GM12878 (cell line): ENCODE data around the gene COL1A1. TPM values are rescaled to one million over a fixed set of nuclear protein-coding genes. Genes with fewer than 3 reads are reported as not detected.
A peak's percentile ranks its signal among the peaks of the same experiment; 100 is the strongest.

ENCODE experiments used
- ATAC-seq: fragments of 200-7000 bp; cut with Tn5 transposase; 3 replicates; pipeline ENCODE4 v1.9.1; 2020; ENCODE audit warnings: mild to moderate bottlenecking, moderate library complexity
- BruUV-seq: library from RNA; stranded (reverse); fragments of 400-500 nt; replicated peaks from 2 replicates; lab custom pipeline; 2021; lab: Mats Ljungman, UMichigan
- CTCF ChIA-PET: fragments of 300-600 bp; sonication (Branson Sonifier 250); formaldehyde crosslinking; extraction: SDS; loops from one replicate; lab custom pipeline; 2021; ENCODE audit warnings: inconsistent platforms; lab: Yijun Ruan, JAX
- POLR2A ChIA-PET: fragments of 350-600 bp; formaldehyde crosslinking; extraction: SDS; loops from one replicate; lab custom pipeline; 2021; ENCODE audit warnings: inconsistent platforms; lab: Charles Lee
- RAD21 ChIA-PET: fragments of 300-600 bp; sonication (Branson Sonifier 250); formaldehyde crosslinking; loops from one replicate; lab custom pipeline; 2023; ENCODE audit warnings: antibody characterized with exemption; ENCODE audit not compliant: unreplicated experiment; lab: Charles Lee
- SMC1A ChIA-PET: fragments of 300-600 bp; sonication (Branson Sonifier 250); formaldehyde crosslinking; loops from one replicate; lab custom pipeline; 2023; ENCODE audit not compliant: unreplicated experiment, uncharacterized antibody; lab: Charles Lee
- DNase-seq: peaks from one replicate; pipeline ENCODE4 v3.0.0-alpha.2; 2011; ENCODE audit warnings: low read depth, low spot score
- FAIRE-seq: peaks from 3 replicates; lab custom pipeline; 2011; peaks lifted over from hg19 to GRCh38; lab: Jason Lieb, UNC
- H2AFZ ChIP-seq: 2 replicates; pipeline ENCODE4 v1.6.0; 2011; ENCODE audit warnings: low read depth, low read length, control low read depth; ENCODE audit not compliant: control insufficient read depth
- H3K27ac ChIP-seq: 2 replicates; pipeline ENCODE4 v1.5.1; 2011; ENCODE audit warnings: control low read depth; ENCODE audit not compliant: control insufficient read depth, insufficient read depth
- H3K27me3 ChIP-seq, 2 experiments: replicated peaks in 1 of 2; 2 replicates each; pipeline versions ENCODE4 v1.6.0 to v1.6.1; 2011; ENCODE audit warnings: low read length in 1 of 2; ENCODE audit not compliant: control insufficient read depth in 2 of 2, insufficient read depth in 2 of 2
- H3K36me3 ChIP-seq, 2 experiments: 2 replicates each; pipeline ENCODE4 v1.5.1; 2011; ENCODE audit warnings: low read length in 1 of 2; ENCODE audit not compliant: control insufficient read depth in 2 of 2, insufficient read depth in 2 of 2
- H3K4me1 ChIP-seq: 2 replicates; pipeline ENCODE4 v1.6.1; 2011; ENCODE audit warnings: mild to moderate bottlenecking, low read length, moderate library complexity, mixed read lengths; ENCODE audit not compliant: control insufficient read depth, insufficient read depth
- H3K4me2 ChIP-seq: 2 replicates; pipeline ENCODE4 v1.6.0; 2011; ENCODE audit warnings: control low read depth; ENCODE audit not compliant: control insufficient read depth, insufficient read depth
- H3K4me3 ChIP-seq: fragments of 200-600 bp; sonication (generic); 2 replicates; pipeline ENCODE4 v1.5.1; 2016
- H3K79me2 ChIP-seq: 2 replicates; pipeline ENCODE4 v1.6.0; 2011; ENCODE audit warnings: low read length; ENCODE audit not compliant: control insufficient read depth, insufficient read depth
- H3K9ac ChIP-seq: 2 replicates; pipeline ENCODE4 v1.8.0; 2011; ENCODE audit warnings: low read length, control low read depth, mixed read lengths; ENCODE audit not compliant: control insufficient read depth, insufficient read depth
- H3K9me3 ChIP-seq: replicated peaks from 3 replicates; pipeline ENCODE4 v1.5.1; 2011; ENCODE audit warnings: mild to moderate bottlenecking, low read length; ENCODE audit not compliant: control insufficient read depth, insufficient read depth
- H4K20me1 ChIP-seq: 2 replicates; pipeline ENCODE4 v1.6.0; 2011; ENCODE audit not compliant: control insufficient read depth, insufficient read depth
- CEBPB ChIP-seq, 2 experiments: fragments of 150-350 bp in 1 of 2; IDR thresholded peaks; 2 replicates each; pipeline ENCODE4 v1.6.1; 2012 to 2014; ENCODE audit warnings: low read depth in 2 of 2, low read length in 2 of 2, borderline replicate concordance in 1 of 2, inconsistent platforms in 1 of 2
- FOXM1 ChIP-seq: IDR thresholded peaks from 2 replicates; pipeline ENCODE4 v1.6.1; 2012; ENCODE audit warnings: low read depth, mild to moderate bottlenecking, inconsistent platforms, low read length, moderate library complexity
- MEF2A ChIP-seq: IDR thresholded peaks from 2 replicates; pipeline ENCODE4 v1.6.1; 2011; ENCODE audit warnings: low read depth, mild to moderate bottlenecking, low read length, moderate library complexity; ENCODE audit not compliant: insufficient read depth
- MTA2 ChIP-seq: fragments of 450-650 bp; IDR thresholded peaks from 2 replicates; pipeline ENCODE4 v1.6.1; 2016; ENCODE audit warnings: low read depth, mild to moderate bottlenecking, moderate library complexity
- MYB ChIP-seq: fragments of 150-350 bp; IDR thresholded peaks from 2 replicates; pipeline ENCODE4 v1.6.1; 2014; ENCODE audit warnings: mild to moderate bottlenecking, low read depth, low read length, borderline replicate concordance
- POLR2AphosphoS2 ChIP-seq: IDR thresholded peaks from 2 replicates; pipeline ENCODE4 v1.6.1; 2011; ENCODE audit warnings: low read depth, mild to moderate bottlenecking, low read length, improper control_type of control experiment, moderate library complexity
- SMC3 ChIP-seq: IDR thresholded peaks from 2 replicates; pipeline ENCODE4 v1.6.1; 2011; ENCODE audit warnings: low read length, improper control_type of control experiment, borderline replicate concordance
- USF1 ChIP-seq: IDR thresholded peaks from 2 replicates; pipeline ENCODE4 v1.6.1; 2011; ENCODE audit warnings: borderline replicate concordance, low read depth, mild to moderate bottlenecking, moderate library complexity, mixed read lengths, low read length; ENCODE audit not compliant: insufficient read depth; ENCODE audit errors: extremely low read length
- ZNF622 ChIP-seq: fragments of 450-650 bp; IDR thresholded peaks from 2 replicates; pipeline ENCODE4 v1.6.1; 2017; ENCODE audit warnings: mild to moderate bottlenecking, inconsistent platforms
- WGBS: methylation state at CpG from one replicate; pipeline ENCODE4 v1.1.6; 2016; ENCODE audit warnings: low lambda C conversion rate; ENCODE audit not compliant: insufficient replicate concordance, insufficient coverage; ENCODE audit errors: missing lambda C conversion rate; 5-methylcytosine and 5-hydroxymethylcytosine counted together
- in situ Hi-C: fragments of 300-500 bp; cut with MboI; formaldehyde crosslinking; loops from 9 replicates; pipeline ENCODE4 v1.14.3; 2018; ENCODE audit warnings: mixed read lengths
- intact Hi-C: fragments of 100-400 bp; cut with micrococcal nuclease; formaldehyde crosslinking; loops from one replicate; pipeline ENCODE4 v1.14.2; 2022; ENCODE audit not compliant: unreplicated experiment
- polyA plus RNA-seq, 11 experiments: library from polyadenylated mRNA; depleted of rRNA in 4 of 11; unstranded in 6 of 11; stranded (reverse) in 5 of 11; fragments of >200 nt; fragmentation: Nextera tagmentation in 4 of 11; fragmentation: Illumina TruSeq in 1 of 11; extraction: Ambion mirVana in 4 of 11; extraction: Trizol in 1 of 11; gene quantifications; 1 replicate in 1 of 11; 2 replicates in 10 of 11; pipeline versions ENCODE4 v1.2.1 to v1.2.3, GENCODE V29; 2011 to 2016; ENCODE audit warnings: inconsistent platforms in 2 of 11, missing spikeins in 2 of 11, low read depth in 1 of 11
- total RNA-seq, 4 experiments: library from RNA; depleted of rRNA in 3 of 4; stranded (reverse); fragments of >200 nt in 3 of 4; fragmentation: Illumina TruSeq in 1 of 4; extraction: Trizol in 1 of 4; gene quantifications; 2 replicates each; pipeline versions ENCODE4 v1.2.1 to v1.2.3, GENCODE V29; 2013 to 2021

The COL1A1 gene
- total and polyA plus RNA-seq, 10 of the 15 experiments (the other 5 are each of a cell fraction or from before 2014, with no cell fraction given) = 0.18 to 7.7 (median 2.3) TPM

- no TSS peak for BruUV-seq
- WGBS = 51% methylated on average over 17 of the region's 21 CpGs
- CTCF ChIA-PET = interaction anchor here (1.6 to 10.1 kb wide), 2 partner anchors 9 to 20 kb away, joined by 3 to 514 read pairs; partner anchors contain the start of gene SGCA
These were observed 9.9 kb downstream of the COL1A1 start for GRCh38 chr17:50191359-50192143.

More at GRCh38 chr17:50191359-50192143, 9.9 kb downstream of the COL1A1 start:
- no peaks in the 10 kb centered on the region for H3K9me3 ChIP-seq
- H2AFZ ChIP-seq = no peak overlapping the region
- peak overlapping the region; percentile 74 for H3K4me2 ChIP-seq
- in situ Hi-C loops = loop anchor here (10.0 kb wide), 1 partner anchor 103 kb away; no protein-coding TSS in a partner anchor
- RAD21 ChIA-PET = interaction anchor here (8.8 kb wide), 1 partner anchor 22 kb away, joined by 176 read pairs; no protein-coding TSS in a partner anchor
- H3K9ac ChIP-seq = no peak overlapping the region
- FAIRE-seq (no peak), DNase-seq (no peak), ATAC-seq (no peak)
- H3K79me2 ChIP-seq = no peaks in the 10 kb centered on the region; the same call in 1 of the 2 replicates
- no peaks in the 10 kb centered on the region for H4K20me1 ChIP-seq
- no peak overlapping the region for H3K27ac ChIP-seq
- TF ChIP-seq CEBPB (IDR thresholded peaks at IDR 0.05; ENCODE audit: borderline replicate concordance in 1 of 2, low read depth in 2 of 2, low read length in 2 of 2) (no peak), USF1 (no peak), FOXM1 (no peak), MTA2 (no peak), MEF2A (no peak), SMC3 (no peak), POLR2AphosphoS2 (no peak), ZNF622 (no peak), MYB (no peak)
- H3K36me3 ChIP-seq = no peaks in the 10 kb centered on the region; a peak in 1 of 4 replicates
- H3K4me1 ChIP-seq = peaks cover 18% of the 10 kb centered on the region
- POLR2A ChIA-PET = interaction anchor here (1.0 to 1.8 kb wide), 2 partner anchors 10 to 22 kb away, joined by 3 to 7 read pairs; no protein-coding TSS in a partner anchor
- no peaks in the 10 kb centered on the region for H3K27me3 ChIP-seq
- no peak overlapping the region for H3K4me3 ChIP-seq
- intact Hi-C loops = no loop called here
- SMC1A ChIA-PET = interaction anchor here (1.6 kb wide), 1 partner anchor 22 kb away, joined by 11 read pairs; no protein-coding TSS in a partner anchor
